Measurements from ENCODE around the gene CUBN. TPM values are rescaled to one million over a fixed set of nuclear protein-coding genes. Genes with fewer than 3 reads are reported as not detected.

Gene CUBN
- total RNA-seq, 2 donors from 2014 or later, result 2.6 to 3.6 TPM

DNA sequence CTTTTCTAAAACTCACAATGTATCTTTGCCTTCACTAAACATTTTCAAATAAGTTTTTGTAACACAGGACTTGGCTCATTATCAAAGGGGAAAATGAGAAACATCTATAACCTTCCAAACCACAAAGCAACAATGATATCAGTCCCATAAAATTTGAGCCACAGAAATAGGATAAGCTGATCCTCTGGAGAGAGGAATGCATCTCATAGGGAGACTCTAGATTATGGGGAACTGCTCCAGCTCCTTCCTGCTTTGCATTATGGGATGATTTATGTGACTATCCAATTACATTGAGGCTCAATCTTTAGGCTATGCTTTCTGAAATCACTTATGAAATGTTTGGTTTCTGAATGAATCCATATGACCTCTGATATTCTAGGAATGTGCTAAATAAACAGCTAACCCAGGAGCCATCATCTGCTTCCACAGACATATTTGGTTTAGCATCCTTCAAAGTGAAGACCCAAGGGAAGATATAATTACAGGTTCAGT lies 70.4 kb downstream of the CUBN start:
- H3K9me3 ChIP-seq, result no peaks in the 10 kb centered on the region
- TF ChIP-seq, protein P1, sequence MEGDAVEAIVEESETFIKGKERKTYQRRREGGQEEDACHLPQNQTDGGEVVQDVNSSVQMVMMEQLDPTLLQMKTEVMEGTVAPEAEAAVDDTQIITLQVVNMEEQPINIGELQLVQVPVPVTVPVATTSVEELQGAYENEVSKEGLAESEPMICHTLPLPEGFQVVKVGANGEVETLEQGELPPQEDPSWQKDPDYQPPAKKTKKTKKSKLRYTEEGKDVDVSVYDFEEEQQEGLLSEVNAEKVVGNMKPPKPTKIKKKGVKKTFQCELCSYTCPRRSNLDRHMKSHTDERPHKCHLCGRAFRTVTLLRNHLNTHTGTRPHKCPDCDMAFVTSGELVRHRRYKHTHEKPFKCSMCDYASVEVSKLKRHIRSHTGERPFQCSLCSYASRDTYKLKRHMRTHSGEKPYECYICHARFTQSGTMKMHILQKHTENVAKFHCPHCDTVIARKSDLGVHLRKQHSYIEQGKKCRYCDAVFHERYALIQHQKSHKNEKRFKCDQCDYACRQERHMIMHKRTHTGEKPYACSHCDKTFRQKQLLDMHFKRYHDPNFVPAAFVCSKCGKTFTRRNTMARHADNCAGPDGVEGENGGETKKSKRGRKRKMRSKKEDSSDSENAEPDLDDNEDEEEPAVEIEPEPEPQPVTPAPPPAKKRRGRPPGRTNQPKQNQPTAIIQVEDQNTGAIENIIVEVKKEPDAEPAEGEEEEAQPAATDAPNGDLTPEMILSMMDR (IDR thresholded peaks at IDR 0.05), result no peak
- TF ChIP-seq POLR2A (IDR thresholded peaks at IDR 0.05), result no peak
- ATAC-seq, result no peak
- intact Hi-C loops (cut with DNase I), result no loop called here
- no peaks in the 10 kb centered on the region for H3K27me3 ChIP-seq
- H3K27ac ChIP-seq, result no peak overlapping the region
- no peak for DNase-seq
- no peaks in the 10 kb centered on the region for H3K36me3 ChIP-seq (replicated peaks in 1 of 2; ENCODE audit: insufficient read depth in 1 of 2, low read depth in 2 of 2)
- no peak overlapping the region for H3K4me3 ChIP-seq
- H3K4me1 ChIP-seq, result no peaks in the 10 kb centered on the region

DNA sequence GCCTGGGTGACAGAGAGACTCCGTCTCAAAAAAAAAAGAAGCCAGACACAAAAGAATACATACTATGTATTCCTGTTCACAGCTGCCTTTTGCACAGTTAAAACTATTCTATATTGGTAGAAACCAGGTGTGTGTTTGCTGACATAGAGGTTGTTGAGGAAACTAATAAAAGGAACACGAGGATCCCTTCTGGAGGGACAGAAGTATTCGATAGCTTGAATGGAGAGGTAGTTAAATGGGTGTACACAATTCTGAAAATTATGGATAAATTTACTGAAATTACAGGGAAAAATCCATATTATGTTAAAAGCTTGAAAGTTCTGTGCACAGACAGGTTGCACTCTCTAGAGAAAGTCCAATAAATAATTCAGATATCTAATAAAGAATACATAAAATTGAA lies 71.5 kb downstream of the CUBN start:
- ATAC-seq, result no peak
- no peaks in the 10 kb centered on the region for H3K9me3 ChIP-seq
- DNase-seq, result no peak
- no peak overlapping the region for H3K27ac ChIP-seq
- no peaks in the 10 kb centered on the region for H3K27me3 ChIP-seq
- no peaks in the 10 kb centered on the region for H3K36me3 ChIP-seq (replicated peaks in 1 of 2; ENCODE audit: insufficient read depth in 1 of 2, low read depth in 2 of 2)
- TF ChIP-seq, protein P1 (IDR thresholded peaks at IDR 0.05), result no peak
- TF ChIP-seq POLR2A (IDR thresholded peaks at IDR 0.05), result no peak
- WGBS, 2 donors, result 52 to 69% methylated on average over 3 of the region's 3 CpGs
- H3K4me1 ChIP-seq, result no peaks in the 10 kb centered on the region
- no peak overlapping the region for H3K4me3 ChIP-seq
- intact Hi-C loops (cut with DNase I), result no loop called here

DNA sequence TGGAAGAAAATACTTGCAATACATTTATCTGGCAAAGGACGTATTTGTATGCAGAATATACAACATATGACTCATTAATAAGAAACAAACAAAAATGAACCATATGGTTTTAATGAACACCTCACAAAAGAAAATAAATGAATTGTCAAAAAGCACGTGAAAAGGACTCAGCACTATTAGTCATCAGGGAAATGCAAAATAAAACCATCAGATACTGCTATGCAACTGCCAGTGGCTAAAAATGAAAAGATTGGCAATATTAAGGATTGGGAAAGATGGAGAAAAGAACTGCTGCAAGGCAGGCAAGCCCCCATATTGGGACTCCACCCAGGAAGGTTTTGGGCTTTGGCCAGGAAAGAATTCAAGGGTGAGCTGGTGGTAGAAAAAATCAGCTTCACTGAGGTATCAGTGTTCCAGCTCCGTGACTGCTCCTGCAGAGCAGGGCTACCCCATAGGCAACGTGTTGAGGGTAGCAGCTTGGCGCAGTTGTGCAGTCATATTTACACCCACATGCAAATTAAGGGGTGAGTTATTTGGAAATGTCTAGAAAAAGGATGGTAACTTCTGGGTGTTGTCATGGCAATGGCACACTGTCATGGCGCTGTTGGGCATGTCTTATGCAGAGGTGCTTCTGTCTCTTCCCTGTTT lies 72.7 kb downstream of the CUBN start:
- Histone ChIP-seq H3K4me3 (no peak overlapping the region), H3K36me3 (replicated peaks in 1 of 2; ENCODE audit: insufficient read depth in 1 of 2, low read depth in 2 of 2) (no peaks in the 10 kb centered on the region), H3K27ac (no peak overlapping the region), H3K27me3 (no peaks in the 10 kb centered on the region), H3K4me1 (no peaks in the 10 kb centered on the region), H3K9me3 (no peaks in the 10 kb centered on the region)
- DNase-seq (no peak), ATAC-seq (no peak)
- 77 to 78% methylated on average over 6 of the region's 6 CpGs for WGBS, 2 donors
- no peak for TF ChIP-seq POLR2A (IDR thresholded peaks at IDR 0.05)
- TF ChIP-seq, protein P1 (IDR thresholded peaks at IDR 0.05), result no peak
- intact Hi-C loops (cut with DNase I), result no loop called here

DNA sequence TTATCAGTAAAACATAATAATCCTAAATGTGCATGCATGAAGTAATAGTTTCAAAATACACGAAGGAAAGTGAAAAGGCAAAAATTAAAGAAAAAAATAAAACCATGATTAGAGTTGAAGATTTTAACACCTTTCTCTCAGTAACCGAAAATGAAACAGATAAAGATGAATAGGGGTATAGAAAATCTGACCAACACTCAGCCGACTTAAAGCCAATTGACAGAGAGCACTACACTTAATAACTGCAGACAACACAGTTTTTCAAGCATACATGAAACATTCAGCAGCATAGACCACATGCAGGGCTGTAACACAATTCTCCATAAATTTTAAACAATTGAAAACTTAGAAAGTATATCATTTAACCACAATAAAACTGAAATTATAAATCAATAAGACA lies 76.1 kb downstream of the CUBN start:
- 72 to 78% methylated on average over 3 of the region's 3 CpGs for WGBS, 2 donors
- TF ChIP-seq POLR2A (IDR thresholded peaks at IDR 0.05), result no peak
- TF ChIP-seq, protein P1 (IDR thresholded peaks at IDR 0.05), result no peak
- Histone ChIP-seq H3K27ac (no peak overlapping the region), H3K36me3 (replicated peaks in 1 of 2; ENCODE audit: insufficient read depth in 1 of 2, low read depth in 2 of 2) (no peaks in the 10 kb centered on the region), H3K4me3 (no peak overlapping the region), H3K4me1 (no peaks in the 10 kb centered on the region), H3K27me3 (no peaks in the 10 kb centered on the region), H3K9me3 (no peaks in the 10 kb centered on the region)
- intact Hi-C loops (cut with DNase I), result no loop called here
- ATAC-seq, result no peak
- DNase-seq, result no peak

DNA sequence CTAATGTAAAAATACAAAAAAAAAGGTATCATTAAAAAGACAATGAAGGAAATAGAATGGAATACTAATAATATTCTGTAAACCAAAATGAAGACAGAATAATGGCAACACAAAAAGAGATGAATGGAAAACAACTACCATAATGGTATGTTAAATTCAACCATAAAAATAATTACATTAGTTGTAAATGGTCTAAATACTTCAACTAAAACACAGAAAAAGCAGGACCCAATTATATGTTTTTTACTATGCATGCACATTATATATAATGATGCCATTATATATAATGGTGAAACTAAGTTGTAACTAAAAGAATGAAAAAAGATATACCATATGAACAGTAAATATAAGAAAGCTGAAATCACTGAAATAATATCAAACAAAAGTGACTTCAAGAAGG lies 76.5 kb downstream of the CUBN start:
- Histone ChIP-seq H3K4me1 (no peaks in the 10 kb centered on the region), H3K4me3 (no peak overlapping the region), H3K9me3 (no peaks in the 10 kb centered on the region), H3K27me3 (no peaks in the 10 kb centered on the region), H3K36me3 (replicated peaks in 1 of 2; ENCODE audit: insufficient read depth in 1 of 2, low read depth in 2 of 2) (no peaks in the 10 kb centered on the region), H3K27ac (no peak overlapping the region)
- no peak for DNase-seq
- intact Hi-C loops (cut with DNase I), result no loop called here
- TF ChIP-seq, protein P1 (IDR thresholded peaks at IDR 0.05), result no peak
- no peak for TF ChIP-seq POLR2A (IDR thresholded peaks at IDR 0.05)
- ATAC-seq, result no peak
